ENCODE measurements around the gene ELOVL7.
"Not testable (repeated sequence)": the region's sequence is repeated elsewhere in the genome, so short reads cannot be mapped to it uniquely, and the experiment has no call there.

ELOVL7 gene

DNA sequence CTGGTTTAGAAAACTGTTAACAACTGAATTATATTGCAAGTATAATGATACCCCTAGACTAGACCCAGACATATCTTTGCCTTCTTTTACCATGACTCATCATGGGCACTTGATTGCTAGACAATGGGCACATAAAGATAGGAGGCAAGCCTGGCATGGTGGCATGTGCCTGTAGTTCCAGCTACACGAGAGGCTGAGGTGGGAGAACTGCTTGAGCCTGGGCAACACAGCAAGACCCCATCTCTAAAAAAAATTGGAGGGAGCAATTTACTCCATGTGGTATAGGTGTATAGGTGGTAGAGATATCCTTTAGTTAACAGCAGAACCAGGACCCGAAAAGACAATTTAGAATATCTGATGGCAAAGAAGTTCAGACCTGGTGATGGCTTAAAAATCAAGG is 51.6 kb downstream of the ELOVL7 start:
- DNase-seq: no peak

DNA sequence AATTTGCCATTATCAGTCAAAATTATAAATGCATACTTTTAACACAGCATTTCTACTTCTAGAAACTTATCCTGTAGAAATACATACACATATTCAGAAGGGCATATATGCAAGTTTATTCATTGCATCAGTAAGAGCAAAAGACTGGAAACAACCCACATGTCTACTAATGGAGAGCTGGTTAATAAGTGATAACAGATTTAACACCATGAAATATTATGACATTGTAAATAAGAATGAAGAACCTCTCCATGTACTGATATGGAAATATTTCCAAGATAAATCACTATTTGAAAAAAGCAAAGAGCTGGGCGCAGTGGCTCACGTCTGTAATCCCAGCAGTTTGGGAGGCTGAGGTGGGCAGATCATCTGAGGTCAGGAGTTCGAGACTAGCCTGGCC is 54.5 kb downstream of the ELOVL7 start:
- no peak for DNase-seq

DNA sequence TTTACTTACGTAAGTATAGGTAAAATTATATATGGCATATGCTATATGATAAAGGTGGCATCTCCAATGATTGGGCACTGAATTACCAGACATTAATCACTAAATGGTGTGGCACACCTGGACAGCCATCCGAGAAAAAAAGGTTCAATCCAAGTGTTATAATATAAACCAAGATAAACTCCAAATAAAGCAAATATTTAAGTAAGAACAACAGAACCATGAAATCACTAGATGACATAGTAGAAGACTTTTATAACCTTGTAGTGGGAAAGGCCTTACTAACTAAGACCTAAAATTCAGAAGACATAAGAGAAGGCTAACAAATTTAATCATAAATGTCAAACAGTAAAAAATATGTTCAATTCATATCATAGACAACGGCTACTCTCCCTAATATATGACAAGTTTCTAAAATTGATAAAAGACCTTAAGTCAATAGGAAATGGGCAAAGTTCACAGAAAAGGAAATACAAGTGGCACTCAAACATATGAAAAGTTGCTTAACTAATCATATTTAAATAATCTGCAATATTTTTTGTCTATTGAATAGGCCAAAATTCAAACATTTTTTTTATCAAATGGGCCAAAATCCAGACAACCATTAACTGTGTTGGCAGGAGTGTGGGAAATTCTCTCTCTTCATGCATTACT is 55.1 kb downstream of the ELOVL7 start:
- DNase-seq: no peak

DNA sequence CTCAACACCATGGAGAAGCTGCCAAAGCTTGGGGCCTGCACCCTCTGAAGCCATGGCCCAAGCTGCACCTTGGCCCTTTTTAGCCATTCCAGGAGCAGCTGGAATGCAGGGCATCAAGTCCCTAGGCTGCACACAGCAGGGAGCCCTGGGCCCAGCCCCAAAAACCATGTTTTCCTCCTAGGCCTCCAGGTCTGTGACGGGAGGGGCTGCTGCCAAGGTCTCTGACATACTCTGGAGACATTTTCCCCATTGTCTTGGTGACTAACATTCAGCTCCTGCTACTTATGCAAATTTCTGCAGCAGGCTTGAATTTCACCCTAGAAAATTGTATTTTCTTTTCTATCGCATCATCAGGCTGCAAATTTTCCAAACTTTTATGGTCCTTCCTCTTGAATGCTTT is 64.6 kb downstream of the ELOVL7 start:
- DNase-seq: no peak

DNA sequence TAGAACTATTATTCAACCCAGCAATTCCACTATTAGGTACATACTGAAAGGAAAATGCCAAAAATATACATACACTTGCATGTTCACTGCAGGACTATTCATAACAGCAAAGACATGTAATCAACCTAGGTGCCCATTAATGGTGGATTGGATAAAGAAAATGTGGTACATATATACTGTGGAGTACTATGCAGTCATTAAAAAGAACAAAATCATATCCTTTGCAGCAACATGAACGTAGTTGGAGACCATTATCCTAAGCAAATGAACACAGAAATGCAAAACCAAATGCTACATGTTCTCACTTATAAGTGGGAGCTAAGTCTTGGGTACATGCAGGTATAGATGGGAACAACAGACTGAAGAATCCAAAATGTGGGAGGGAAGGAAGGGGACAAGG is 67.7 kb downstream of the ELOVL7 start:
- DNase-seq: no peak

DNA sequence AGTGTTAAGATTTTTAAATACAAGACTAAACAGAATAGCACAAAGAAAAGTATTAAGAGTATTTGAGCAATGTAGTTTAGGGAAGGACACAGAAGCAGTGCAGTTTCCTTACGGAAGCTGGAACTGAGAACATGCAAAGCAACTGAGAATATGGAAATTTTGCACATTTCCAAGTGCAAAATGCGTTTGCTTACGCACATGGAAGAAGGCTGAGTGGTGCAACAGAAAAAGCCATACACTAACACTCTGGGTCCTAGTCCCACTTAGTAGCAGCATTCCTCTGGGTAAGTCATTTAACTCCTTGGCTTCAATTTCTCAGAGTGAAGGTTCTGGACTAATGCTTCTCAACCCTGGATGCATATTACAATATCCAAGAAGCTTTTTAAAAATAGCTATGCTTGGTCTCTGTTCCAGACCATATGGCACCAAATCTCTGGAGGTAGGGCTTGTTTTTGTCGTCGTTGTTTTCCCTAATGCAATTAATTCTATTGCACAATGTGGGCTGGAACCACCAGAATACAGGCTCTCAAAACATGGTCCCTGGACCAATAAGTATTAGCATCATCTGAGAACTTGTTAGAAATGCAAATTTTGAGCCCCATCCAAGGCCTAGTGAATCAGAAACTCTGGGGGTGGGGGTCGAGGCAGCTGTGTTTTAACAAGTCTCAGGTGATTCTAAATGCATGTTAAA is 78.9 kb downstream of the ELOVL7 start:
- no peak for DNase-seq

DNA sequence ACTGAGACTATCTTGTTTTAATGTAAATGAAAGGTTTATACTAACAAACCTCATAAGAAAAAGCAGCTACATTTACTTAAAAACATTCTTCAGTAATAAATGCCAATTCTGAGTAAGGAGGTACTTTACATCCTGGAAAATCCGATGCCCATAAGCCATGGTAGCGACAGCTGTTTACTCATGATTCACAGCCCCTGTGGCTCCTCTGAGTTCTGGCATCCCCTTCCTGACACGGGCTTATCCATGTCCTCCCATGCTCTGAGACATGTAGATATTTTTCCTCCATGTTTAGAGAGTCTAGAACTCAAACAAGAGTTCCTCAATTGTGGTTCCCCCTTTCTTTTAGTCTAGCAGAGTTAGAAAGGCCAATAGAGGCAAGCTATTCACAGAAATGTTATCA is 81.0 kb downstream of the ELOVL7 start:
- DNase-seq: no peak

DNA sequence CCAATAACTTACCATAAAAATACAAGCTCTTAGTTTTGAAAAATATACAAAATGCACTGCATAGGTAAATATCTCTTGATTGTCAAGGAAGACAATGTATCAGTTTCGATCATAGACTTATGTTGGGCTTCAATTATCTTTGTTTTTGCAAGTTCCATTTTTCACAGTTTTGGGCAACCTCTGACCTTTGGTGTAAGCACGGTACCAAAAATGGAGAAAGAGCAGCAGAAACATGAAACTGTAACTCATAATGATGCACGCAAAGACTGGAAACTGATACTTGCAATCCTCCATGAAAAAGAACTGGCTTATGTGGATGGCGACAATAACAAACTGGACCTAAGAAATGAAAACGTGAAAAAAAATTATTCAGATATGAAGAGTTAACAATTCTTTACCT is 89.6 kb downstream of the ELOVL7 start:
- DNase-seq: no peak

DNA sequence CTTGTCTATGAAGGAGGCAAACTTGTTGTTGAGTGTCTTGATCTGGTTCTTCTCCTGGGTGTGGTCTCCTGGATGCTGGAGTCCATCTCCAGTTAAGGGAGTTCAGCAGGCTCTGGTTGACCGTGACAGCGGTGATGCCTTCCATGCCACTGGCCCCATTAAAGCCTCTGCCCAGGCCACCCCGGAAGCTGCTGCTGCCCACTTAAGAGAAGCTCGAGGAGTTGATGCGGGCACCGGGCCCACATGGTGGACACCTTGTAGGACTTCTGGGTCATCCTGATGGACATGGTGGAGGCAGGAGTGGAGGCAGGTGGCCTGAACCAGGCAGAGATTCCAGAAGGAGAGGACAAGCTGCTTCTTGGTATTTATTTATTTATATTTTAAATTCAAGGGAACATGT is 99.4 kb downstream of the ELOVL7 start:
- no peak for DNase-seq

DNA sequence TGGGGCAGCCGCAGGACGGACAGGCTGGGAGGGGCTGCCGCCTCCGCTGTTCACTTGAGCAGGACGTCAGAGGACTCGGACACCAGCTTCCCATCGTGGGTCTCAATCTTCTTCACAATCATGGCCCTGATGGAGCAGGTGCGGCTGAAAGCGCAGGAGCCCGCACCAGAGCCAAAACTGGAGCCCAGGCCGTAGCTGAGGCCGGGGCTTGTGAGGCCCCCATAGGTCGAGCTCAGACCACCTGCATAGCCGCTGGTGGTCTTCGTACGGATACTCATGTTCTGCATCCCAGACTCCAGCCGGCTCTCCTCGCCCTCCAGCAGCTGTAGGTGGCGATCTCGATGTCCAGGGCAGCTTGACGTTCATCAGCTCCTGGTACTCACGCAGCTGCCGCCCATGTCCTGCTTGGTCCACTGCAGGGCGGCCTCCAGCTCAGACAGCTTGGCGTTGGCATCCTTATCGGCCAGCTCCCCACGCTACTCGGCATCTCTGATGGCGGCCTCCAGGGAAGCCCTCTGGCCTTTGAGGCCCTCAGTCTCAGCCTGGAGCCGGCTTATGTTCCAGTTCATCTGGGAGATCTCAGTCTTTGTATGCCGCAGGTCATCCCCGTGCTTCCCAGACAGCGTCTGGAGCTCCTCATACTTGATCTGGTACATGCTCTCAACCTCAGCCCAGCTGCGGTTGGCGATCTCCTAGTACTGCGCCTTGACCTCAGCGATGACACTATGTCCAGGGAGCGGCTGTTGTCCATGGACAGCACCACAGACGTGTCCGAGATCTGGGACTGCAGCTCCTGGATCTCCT is 100.4 kb downstream of the ELOVL7 start:
- no peak for DNase-seq

DNA sequence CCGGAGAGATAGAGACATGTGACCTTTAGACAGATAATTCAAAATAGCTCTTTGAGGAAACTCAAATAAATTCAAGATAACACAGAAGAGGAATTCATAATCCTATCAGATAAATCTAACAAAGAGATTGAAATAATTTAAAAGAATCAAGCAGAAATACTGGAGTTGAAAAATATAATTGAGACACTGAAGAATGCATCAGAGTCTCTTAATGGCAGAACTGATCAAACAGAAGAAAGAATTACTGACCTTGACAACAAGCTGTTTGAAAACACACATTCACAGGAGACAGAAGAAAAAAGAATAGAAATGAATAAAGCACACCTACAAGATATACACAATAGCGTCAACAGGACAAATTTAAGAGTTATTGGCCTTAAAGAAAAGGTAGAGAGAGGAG is 103.7 kb downstream of the ELOVL7 start:
- no peak for DNase-seq

DNA sequence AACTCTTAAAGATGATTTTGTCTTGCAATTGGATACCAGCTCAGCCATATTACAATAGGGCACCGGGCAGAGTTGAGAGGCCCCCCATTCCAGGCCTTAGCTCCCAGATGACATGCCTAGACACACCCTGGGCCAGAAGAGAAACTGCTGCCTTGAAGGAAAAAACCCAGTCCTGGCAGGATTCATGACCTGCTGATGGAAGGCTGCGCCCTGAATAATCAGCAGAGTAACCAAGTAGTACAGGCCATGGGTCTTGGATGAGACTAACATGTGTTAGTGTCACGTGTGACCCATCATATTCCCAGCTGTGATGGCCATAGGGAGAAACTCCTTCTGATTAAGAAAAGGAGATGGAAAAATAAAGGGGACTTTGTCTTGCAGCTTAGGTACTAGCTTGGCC is 105.1 kb downstream of the ELOVL7 start:
- no peak for DNase-seq

DNA sequence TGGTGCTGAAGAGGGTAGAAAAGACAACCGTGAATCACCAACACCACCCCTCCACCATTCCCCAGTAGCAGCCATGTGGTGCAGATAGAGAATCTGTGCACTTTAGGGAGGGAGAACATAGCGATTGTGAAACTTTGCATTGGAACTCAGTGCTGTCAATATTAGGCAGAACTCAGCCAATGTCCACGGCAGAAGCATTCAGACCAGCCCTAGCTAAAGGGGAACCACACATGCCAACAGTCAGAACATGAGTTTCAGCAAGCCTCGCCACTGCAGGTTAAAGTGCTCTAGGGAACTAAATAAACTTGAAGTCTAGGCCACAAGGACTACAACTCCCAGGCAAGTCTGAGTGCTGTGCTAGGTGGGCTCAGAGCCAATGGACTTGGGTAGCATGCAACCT is 105.6 kb downstream of the ELOVL7 start:
- DNase-seq: no peak

DNA sequence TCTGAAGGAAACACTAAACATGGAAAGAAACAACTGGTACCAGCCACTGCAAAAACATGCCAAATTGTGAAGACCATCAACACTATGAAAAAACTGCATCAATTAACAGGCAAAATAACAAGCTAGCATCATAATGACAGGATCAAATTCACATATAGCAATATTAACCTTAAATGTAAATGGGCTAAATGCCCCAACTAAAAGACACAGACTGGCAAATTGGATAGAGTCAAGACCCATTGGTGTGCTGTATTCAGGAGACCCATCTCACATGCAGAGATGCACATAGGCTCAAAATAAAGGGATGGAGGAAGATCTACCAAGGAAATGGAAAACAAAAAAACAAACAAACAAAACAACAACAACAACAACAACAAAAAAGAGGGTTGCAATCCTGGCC is 113.2 kb downstream of the ELOVL7 start:
- DNase-seq: not testable (repeated sequence)

DNA sequence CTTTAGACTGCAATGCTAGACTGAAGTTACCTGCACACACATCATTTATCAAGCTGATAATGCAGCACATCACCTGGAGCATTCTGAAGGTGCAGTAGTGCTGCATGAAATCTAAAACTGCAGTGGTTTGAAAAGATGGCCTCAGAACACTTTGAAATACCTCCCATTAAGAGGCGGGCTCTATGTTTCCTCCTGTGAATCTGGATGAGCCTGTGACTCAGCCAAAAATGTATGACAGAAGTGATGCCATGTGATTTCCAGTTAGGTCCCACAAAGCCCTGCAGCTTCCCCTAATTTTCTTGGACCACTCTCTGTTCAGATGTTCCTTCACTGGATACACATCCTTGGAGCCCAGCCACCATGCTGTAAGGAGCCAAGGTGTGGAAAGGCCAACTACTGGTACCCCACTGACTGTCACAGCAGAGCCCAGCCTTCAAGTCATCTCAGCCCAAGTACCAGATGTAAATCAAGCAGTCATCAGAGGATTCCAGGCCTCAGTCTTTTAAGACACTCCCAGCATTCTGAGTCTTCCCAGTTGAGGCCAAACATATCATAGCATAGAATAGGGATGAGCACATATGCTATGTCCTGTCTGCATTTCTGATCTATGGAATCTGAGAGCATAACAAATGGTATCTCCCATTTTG is 116.9 kb downstream of the ELOVL7 start:
- DNase-seq: no peak

DNA sequence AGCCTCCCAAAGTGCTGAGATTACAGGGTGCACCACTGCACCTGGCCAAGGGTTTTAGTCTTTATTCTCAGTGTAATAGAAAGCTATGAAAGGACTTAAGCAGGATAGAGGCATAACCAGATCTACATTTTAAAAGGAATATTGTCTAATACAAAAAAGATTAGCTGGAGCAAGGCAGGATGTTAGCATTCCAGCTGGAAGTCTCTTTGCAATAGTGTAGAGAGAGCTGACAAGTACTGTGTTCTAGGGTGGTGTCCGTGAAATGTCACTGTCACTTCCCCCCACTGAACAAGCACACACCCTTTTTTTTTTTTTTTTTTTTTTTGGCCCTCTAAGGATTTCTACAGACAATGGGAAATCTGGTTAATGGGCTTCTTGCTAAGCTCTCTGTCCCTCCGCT is 119.9 kb downstream of the ELOVL7 start:
- no peak for DNase-seq

DNA sequence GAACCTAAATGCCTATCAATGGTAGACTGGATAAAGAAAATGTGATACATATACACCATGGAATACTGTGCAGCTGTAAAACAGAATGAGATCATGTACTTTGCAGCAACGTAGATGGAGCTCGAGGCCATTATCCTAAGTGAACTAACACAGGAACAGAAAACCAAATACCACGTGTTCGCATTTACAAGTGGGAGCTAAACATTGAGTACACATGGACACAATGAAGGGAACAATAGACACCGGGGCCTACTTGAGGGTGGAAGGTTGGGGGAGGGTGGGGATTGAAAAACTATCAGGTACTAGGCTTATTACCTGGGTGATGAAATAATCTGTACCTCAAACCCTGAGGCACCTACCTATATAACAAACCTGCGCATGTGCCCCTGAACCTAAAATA is 121.7 kb downstream of the ELOVL7 start:
- DNase-seq: no peak

DNA sequence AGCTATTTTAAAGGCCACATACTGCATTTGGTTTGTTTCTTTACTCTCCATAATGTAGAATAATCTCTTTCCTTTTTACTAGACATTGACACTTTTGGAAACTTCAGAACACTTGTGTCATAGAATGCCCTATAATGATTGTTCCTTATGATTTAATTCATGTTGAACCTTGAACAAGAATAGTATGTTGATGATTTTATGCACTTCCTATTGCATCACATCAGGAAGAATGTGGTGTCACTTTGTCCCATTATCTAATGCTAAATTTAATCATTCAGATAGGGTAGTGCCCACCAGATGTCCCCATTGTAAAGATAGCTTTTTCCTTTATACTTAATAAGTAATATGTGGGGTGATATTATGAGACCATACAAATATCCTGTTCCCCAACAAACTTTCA is 124.7 kb downstream of the ELOVL7 start:
- no peak for DNase-seq

DNA sequence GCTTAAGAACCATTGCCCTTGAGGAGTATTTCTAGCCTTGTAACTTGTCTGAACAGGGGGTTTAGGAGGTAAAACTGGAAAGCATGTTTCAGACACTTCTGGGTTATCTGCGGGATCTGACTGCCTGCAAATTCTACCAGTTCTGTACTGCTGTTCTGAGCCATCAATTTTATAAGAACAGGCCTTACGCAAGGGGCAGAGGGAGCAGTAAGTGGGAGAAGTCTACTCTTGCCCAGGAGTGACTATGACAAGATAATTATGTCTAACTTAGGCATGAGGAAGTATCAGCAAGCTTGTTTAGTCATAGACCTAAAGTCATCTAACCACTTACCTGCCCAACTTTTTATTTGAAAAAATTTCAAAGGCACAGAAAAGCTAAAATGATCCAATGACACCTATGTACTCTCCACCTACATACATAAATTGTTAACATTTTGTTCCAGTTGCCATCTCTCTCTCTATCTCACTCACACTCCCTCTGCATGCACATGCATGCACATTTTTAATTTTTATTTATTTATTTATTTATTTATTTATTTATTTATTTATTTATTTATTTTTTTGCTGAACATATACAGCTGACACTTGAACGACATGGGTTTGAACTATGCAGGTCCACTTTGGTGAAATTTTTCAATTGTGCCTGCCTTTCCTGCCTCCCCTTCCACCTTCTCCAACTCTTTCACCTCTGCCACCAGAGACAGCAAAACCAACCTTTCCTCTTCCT is 125.7 kb downstream of the ELOVL7 start:
- DNase-seq: no peak

DNA sequence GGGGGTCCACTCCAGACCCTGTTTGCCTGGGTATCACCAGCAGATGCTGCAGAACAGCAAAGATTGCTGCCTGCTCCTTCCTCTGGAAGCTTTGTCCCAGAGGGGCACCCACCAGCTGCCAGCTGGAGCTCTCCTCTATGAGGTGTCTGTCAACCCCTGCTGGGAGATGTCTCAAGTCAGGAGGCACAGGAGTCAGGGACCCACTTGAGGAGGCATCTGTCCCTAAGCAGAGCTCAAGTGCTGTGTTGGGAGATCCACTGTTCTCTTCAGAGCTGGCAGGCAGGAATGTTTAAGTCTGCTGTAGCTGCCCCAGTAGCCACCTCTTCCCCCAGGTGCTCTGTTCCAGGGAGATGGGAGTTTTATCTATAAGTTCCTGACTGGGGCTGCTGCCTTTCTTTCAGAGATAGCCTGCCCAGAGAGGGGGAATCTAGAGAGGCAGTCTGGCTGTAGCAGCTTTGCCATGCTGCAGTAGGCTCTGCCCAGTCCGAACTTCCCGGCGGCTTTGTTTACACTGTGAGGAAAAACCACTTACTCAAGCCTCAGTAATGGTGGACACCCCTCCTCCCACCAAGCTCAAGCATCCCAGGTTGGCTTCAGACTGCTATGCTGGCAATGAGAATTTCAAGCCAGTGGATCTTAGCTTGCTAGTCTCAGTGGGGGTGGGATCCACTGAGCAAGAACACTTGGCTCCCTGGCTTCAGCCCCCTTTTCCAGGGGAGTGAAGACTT is 128.7 kb downstream of the ELOVL7 start:
- not testable (repeated sequence) for DNase-seq

DNA sequence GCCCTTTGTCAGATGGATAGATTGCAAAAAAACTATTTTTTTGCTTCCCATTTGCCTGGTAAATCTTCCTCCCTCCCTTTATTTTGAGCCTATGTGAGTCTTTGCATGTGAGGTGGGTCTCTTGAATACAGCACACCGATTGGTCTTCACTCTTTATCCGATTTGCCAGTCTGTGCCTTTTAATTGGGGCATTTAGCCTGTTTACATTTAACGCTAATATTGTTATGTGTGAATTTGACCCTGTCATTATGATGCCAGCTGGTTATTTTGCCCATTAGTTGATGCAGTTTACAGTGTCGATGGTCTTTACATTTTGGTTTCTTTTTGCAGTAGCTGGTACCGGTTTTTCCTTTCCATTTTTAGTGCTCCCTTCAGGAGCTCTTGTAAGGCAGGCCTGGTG is 131.1 kb downstream of the ELOVL7 start:
- DNase-seq: no peak

DNA sequence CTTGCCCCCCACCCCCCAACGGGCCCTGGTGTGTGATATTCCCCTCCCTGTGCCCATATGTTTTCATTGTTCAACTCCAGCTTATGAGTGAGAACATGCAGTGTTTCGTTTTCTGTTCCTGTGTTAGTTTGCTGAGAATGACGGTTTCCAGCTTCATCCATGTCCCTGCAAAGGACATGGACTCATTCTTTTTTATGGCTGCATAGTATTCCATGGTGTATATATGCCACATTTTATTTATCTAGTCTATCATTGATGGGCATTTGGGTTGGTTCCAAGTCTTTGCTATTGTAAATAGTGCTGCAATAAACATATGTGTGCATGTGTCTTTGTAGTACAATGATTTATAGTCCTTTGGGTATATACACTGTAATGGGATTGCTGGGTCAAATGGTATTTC is 132.2 kb downstream of the ELOVL7 start:
- not testable (repeated sequence) for DNase-seq
